ENCODE measurements around the gene RIMBP2.

RIMBP2 gene

GRCh38 chr12:130474599-130475269 lies 241.4 kb downstream of the RIMBP2 start:
- DNase-seq (ENCODE audit: low read depth in 2 of 3, low spot score in 2 of 3) = no peak

- no peak for DNase-seq (ENCODE audit: low read depth in 2 of 3, low spot score in 2 of 3)
Measured at GRCh38 chr12:130473266-130473665, 242.8 kb downstream of the RIMBP2 start.

- no peak for DNase-seq (ENCODE audit: low read depth in 2 of 3, low spot score in 2 of 3)
Measured at GRCh38 chr12:130470969-130471368, 245.1 kb downstream of the RIMBP2 start.

GRCh38 chr12:130469552-130469951 lies 246.5 kb downstream of the RIMBP2 start:
- no peak for DNase-seq (ENCODE audit: low read depth in 2 of 3, low spot score in 2 of 3)

GRCh38 chr12:130468700-130469245 lies 247.3 kb downstream of the RIMBP2 start:
- no peak for DNase-seq (ENCODE audit: low read depth in 2 of 3, low spot score in 2 of 3)

- DNase-seq (ENCODE audit: low read depth in 2 of 3, low spot score in 2 of 3) = no peak
Measured at GRCh38 chr12:130468186-130468585, 247.9 kb downstream of the RIMBP2 start.

GRCh38 chr12:130465626-130466025 lies 250.5 kb downstream of the RIMBP2 start:
- DNase-seq (ENCODE audit: low read depth in 2 of 3, low spot score in 2 of 3) = no peak

GRCh38 chr12:130465046-130465445 lies 251.1 kb downstream of the RIMBP2 start:
- no peak for DNase-seq (ENCODE audit: low read depth in 2 of 3, low spot score in 2 of 3)

- no peak for DNase-seq (ENCODE audit: low read depth in 2 of 3, low spot score in 2 of 3)
Measured at GRCh38 chr12:130463818-130464670, 252.1 kb downstream of the RIMBP2 start.

GRCh38 chr12:130463275-130463658 lies 252.8 kb downstream of the RIMBP2 start:
- no peak for DNase-seq (ENCODE audit: low read depth in 2 of 3, low spot score in 2 of 3)

GRCh38 chr12:130462558-130463274 lies 253.4 kb downstream of the RIMBP2 start:
- no peak for DNase-seq (ENCODE audit: low read depth in 2 of 3, low spot score in 2 of 3)

GRCh38 chr12:130461839-130462557 lies 254.1 kb downstream of the RIMBP2 start:
- DNase-seq (ENCODE audit: low read depth in 2 of 3, low spot score in 2 of 3) = no peak

GRCh38 chr12:130461447-130461815 lies 254.7 kb downstream of the RIMBP2 start:
- no peak for DNase-seq (ENCODE audit: low read depth in 2 of 3, low spot score in 2 of 3)

- DNase-seq (ENCODE audit: low read depth in 2 of 3, low spot score in 2 of 3) = no peak
Measured at GRCh38 chr12:130460611-130461446, 255.3 kb downstream of the RIMBP2 start.

GRCh38 chr12:130459916-130460315 lies 256.2 kb downstream of the RIMBP2 start:
- DNase-seq (ENCODE audit: low read depth in 2 of 3, low spot score in 2 of 3) = no peak

- no peak for DNase-seq (ENCODE audit: low read depth in 2 of 3, low spot score in 2 of 3)
Measured at GRCh38 chr12:130458341-130458740, 257.8 kb downstream of the RIMBP2 start.

GRCh38 chr12:130457215-130457614 lies 258.9 kb downstream of the RIMBP2 start:
- DNase-seq (ENCODE audit: low read depth in 2 of 3, low spot score in 2 of 3) = no peak

- DNase-seq (ENCODE audit: low read depth in 2 of 3, low spot score in 2 of 3) = no peak
Measured at GRCh38 chr12:130456375-130457199, 259.5 kb downstream of the RIMBP2 start.

GRCh38 chr12:130455161-130455560 lies 260.9 kb downstream of the RIMBP2 start:
- DNase-seq (ENCODE audit: low read depth in 2 of 3, low spot score in 2 of 3) = no peak
